ENCODE data around the gene THBS3.
"Not testable (repeated sequence)": the region's sequence is repeated elsewhere in the genome, so short reads cannot be mapped to it uniquely, and the experiment has no call there.

Gene THBS3

GRCh38 chr1:155164625-155165024 is 43.1 kb downstream of the THBS3 start:
- 85 to 93% methylated on average over 5 of the region's 11 CpGs for WGBS, 2 experiments (ENCODE audit: insufficient coverage in 2 of 2)
- not testable (repeated sequence) for H3K4me3 ChIP-seq (ENCODE audit: extremely low read depth, insufficient read depth, low read length, poor library complexity, severe bottlenecking); H3K27ac ChIP-seq (ENCODE audit: low read depth, low read length, severe bottlenecking); H3K4me1 ChIP-seq (ENCODE audit: control insufficient read depth, insufficient read depth, low read length, poor library complexity, severe bottlenecking); H3K9me3 ChIP-seq (ENCODE audit: control insufficient read depth, low read length); H3K36me3 ChIP-seq (ENCODE audit: control insufficient read depth, insufficient read depth, low read length)

GRCh38 chr1:155163785-155164184 is 43.9 kb downstream of the THBS3 start:
- H3K4me3 ChIP-seq (ENCODE audit: extremely low read depth, insufficient read depth, low read length, poor library complexity, severe bottlenecking); H3K9me3 ChIP-seq (ENCODE audit: control insufficient read depth, low read length); H3K27ac ChIP-seq (ENCODE audit: low read depth, low read length, severe bottlenecking); H3K4me1 ChIP-seq (ENCODE audit: control insufficient read depth, insufficient read depth, low read length, poor library complexity, severe bottlenecking); H3K36me3 ChIP-seq (ENCODE audit: control insufficient read depth, insufficient read depth, low read length): not testable (repeated sequence)
- WGBS, 2 experiments (ENCODE audit: insufficient coverage in 2 of 2), result 100% methylated on average over 1 of the region's 4 CpGs

GRCh38 chr1:155162631-155163030 is 45.1 kb downstream of the THBS3 start:
- H3K36me3 ChIP-seq (ENCODE audit: control insufficient read depth, insufficient read depth, low read length); H3K9me3 ChIP-seq (ENCODE audit: control insufficient read depth, low read length); H3K27ac ChIP-seq (ENCODE audit: low read depth, low read length, severe bottlenecking); H3K4me3 ChIP-seq (ENCODE audit: extremely low read depth, insufficient read depth, low read length, poor library complexity, severe bottlenecking); H3K4me1 ChIP-seq (ENCODE audit: control insufficient read depth, insufficient read depth, low read length, poor library complexity, severe bottlenecking): not testable (repeated sequence)
- WGBS, 2 experiments (ENCODE audit: insufficient coverage in 2 of 2), result 82 to 100% methylated on average over 3 of the region's 6 CpGs

- no peaks in the 10 kb centered on the region for H3K4me1 ChIP-seq (ENCODE audit: control insufficient read depth, insufficient read depth, low read length, poor library complexity, severe bottlenecking)
- H3K27ac ChIP-seq (ENCODE audit: low read depth, low read length, severe bottlenecking), result no peak overlapping the region
- H3K9me3 ChIP-seq (ENCODE audit: control insufficient read depth, low read length), result no peaks in the 10 kb centered on the region
- WGBS, 2 experiments (ENCODE audit: insufficient coverage in 2 of 2), result 92% methylated on average over 6 to 7 of the region's 8 CpGs
- no peaks in the 10 kb centered on the region for H3K36me3 ChIP-seq (ENCODE audit: control insufficient read depth, insufficient read depth, low read length)
- H3K4me3 ChIP-seq (ENCODE audit: extremely low read depth, insufficient read depth, low read length, poor library complexity, severe bottlenecking), result no peak overlapping the region
Measured at GRCh38 chr1:155160128-155160527, 47.6 kb downstream of the THBS3 start.

- Histone ChIP-seq H3K9me3 (ENCODE audit: control insufficient read depth, low read length) (no peaks in the 10 kb centered on the region), H3K4me3 (ENCODE audit: extremely low read depth, insufficient read depth, low read length, poor library complexity, severe bottlenecking) (no peak overlapping the region), H3K27ac (ENCODE audit: low read depth, low read length, severe bottlenecking) (no peak overlapping the region), H3K36me3 (ENCODE audit: control insufficient read depth, insufficient read depth, low read length) (no peaks in the 10 kb centered on the region), H3K4me1 (ENCODE audit: control insufficient read depth, insufficient read depth, low read length, poor library complexity, severe bottlenecking) (no peaks in the 10 kb centered on the region)
- 88 to 89% methylated on average over 1 of the region's 1 CpG for WGBS, 2 experiments (ENCODE audit: insufficient coverage in 2 of 2)
Measured at GRCh38 chr1:155158991-155159390, 48.7 kb downstream of the THBS3 start.

GRCh38 chr1:155155996-155156643 is 51.6 kb downstream of the THBS3 start:
- H3K9me3 ChIP-seq (ENCODE audit: control insufficient read depth, low read length); H3K27ac ChIP-seq (ENCODE audit: low read depth, low read length, severe bottlenecking); H3K4me1 ChIP-seq (ENCODE audit: control insufficient read depth, insufficient read depth, low read length, poor library complexity, severe bottlenecking); H3K4me3 ChIP-seq (ENCODE audit: extremely low read depth, insufficient read depth, low read length, poor library complexity, severe bottlenecking); H3K36me3 ChIP-seq (ENCODE audit: control insufficient read depth, insufficient read depth, low read length): not testable (repeated sequence)
- WGBS, 2 experiments (ENCODE audit: insufficient coverage in 2 of 2), result 64% methylated on average over 2 of the region's 3 CpGs; no CpG with 5 or more reads in 1 of the 2 experiments
